A549 (cell line): ENCODE data around the gene TBC1D20. TPM values are rescaled to one million over a fixed set of nuclear protein-coding genes. Genes with fewer than 3 reads are reported as not detected.

ENCODE experiments used
- ATAC-seq, 2 experiments: fragments of 200-7000 bp in 1 of 2; fragments of >200 bp in 1 of 2; cut with Nextera tagmentation in 1 of 2; cut with Tn5 transposase in 1 of 2; 3 replicates each; pipeline versions ENCODE4 v1.8.0 to v1.9.1; 2018 to 2020; ENCODE audit warnings: mild to moderate bottlenecking in 1 of 2, moderate library complexity in 1 of 2
- CTCF ChIA-PET: fragments of 300-600 bp; sonication (Branson Sonifier 250); formaldehyde crosslinking; extraction: SDS; loops from one replicate; lab custom pipeline; 2021; ENCODE audit warnings: antibody characterized with exemption, inconsistent platforms; lab: Yijun Ruan, JAX
- POLR2A ChIA-PET: fragments of 350-600 bp; formaldehyde crosslinking; extraction: SDS; loops from one replicate; lab custom pipeline; 2021; ENCODE audit warnings: antibody characterized with exemption, inconsistent platforms; lab: Yijun Ruan, JAX
- DNase-seq, 2 experiments: peaks; one replicate each; pipeline versions ENCODE4 v3.0.0 to v3.0.0-alpha.2; 2011 to 2016; ENCODE audit warnings: low read depth in 1 of 2, low spot score in 1 of 2
- FAIRE-seq: peaks from 2 replicates; lab custom pipeline; 2011; peaks lifted over from hg19 to GRCh38; lab: Jason Lieb, UNC
- H3K27ac ChIP-seq, 2 experiments: fragments of >200 bp; sonication (Bioruptor Twin); formaldehyde crosslinking; 3 replicates each; pipeline ENCODE4 v1.5.1; 2016 to 2017
- H3K4me1 ChIP-seq: fragments of >200 bp; sonication (Bioruptor Twin); formaldehyde crosslinking; 3 replicates; pipeline ENCODE4 v1.6.1; 2016
- H3K4me2 ChIP-seq: fragments of >200 bp; sonication (Bioruptor Twin); formaldehyde crosslinking; 3 replicates; pipeline ENCODE4 v1.6.1; 2016
- H3K4me3 ChIP-seq: fragments of >200 bp; sonication (Bioruptor Twin); formaldehyde crosslinking; 3 replicates; pipeline ENCODE4 v1.5.1; 2016
- H3K9me3 ChIP-seq: fragments of >200 bp; sonication (Bioruptor Twin); formaldehyde crosslinking; 3 replicates; pipeline ENCODE4 v1.6.1; 2016
- ATOH8 ChIP-seq: fragments of 250-450 bp; sonication (Bioruptor Pico); IDR thresholded peaks from 2 replicates; pipeline ENCODE4 v1.5.0; 2020; ENCODE audit warnings: low read depth, mild to moderate bottlenecking, moderate library complexity
- BHLHE40 ChIP-seq: IDR thresholded peaks from 2 replicates; pipeline ENCODE4 v1.6.1; 2012; ENCODE audit warnings: low read depth, low read length, inconsistent platforms
- CBX8 ChIP-seq: fragments of 200-600 bp; sonication (generic); IDR thresholded peaks from 2 replicates; pipeline ENCODE4 v1.6.1; 2016
- CHD2 ChIP-seq: fragments of 150-350 bp; IDR thresholded peaks from 2 replicates; pipeline ENCODE4 v1.6.1; 2014; ENCODE audit warnings: low read length; ENCODE audit not compliant: partially characterized antibody
- CHD4 ChIP-seq: fragments of 200-600 bp; sonication (generic); IDR thresholded peaks from 2 replicates; pipeline ENCODE4 v1.6.1; 2016; ENCODE audit warnings: antibody characterized with exemption, mild to moderate bottlenecking, borderline replicate concordance
- EP300 ChIP-seq, 2 experiments: fragments of >200 bp; sonication (Bioruptor Twin); formaldehyde crosslinking; IDR thresholded peaks; 2 replicates in 1 of 2; 3 replicates in 1 of 2; pipeline ENCODE4 v1.6.1; 2016 to 2017
- ESRRA ChIP-seq: fragments of 150-350 bp; IDR thresholded peaks from 2 replicates; pipeline ENCODE4 v1.6.1; 2014; ENCODE audit warnings: mild to moderate bottlenecking, low read length, borderline replicate concordance
- GATA3 ChIP-seq: IDR thresholded peaks from 2 replicates; pipeline ENCODE4 v1.6.1; 2012; ENCODE audit warnings: borderline replicate concordance
- HEYL ChIP-seq: fragments of 250-450 bp; sonication (Bioruptor Pico); IDR thresholded peaks from 2 replicates; pipeline ENCODE4 v1.8.0; 2021; ENCODE audit warnings: mild to moderate bottlenecking, moderate library complexity
- HOXA7 ChIP-seq: fragments of 250-450 bp; sonication (Bioruptor Pico); IDR thresholded peaks from 2 replicates; pipeline ENCODE4 v1.5.0; 2020; ENCODE audit warnings: mild to moderate bottlenecking, moderate library complexity
- HOXB13 ChIP-seq: fragments of 250-450 bp; sonication (Bioruptor Pico); IDR thresholded peaks from 2 replicates; pipeline ENCODE4 v1.5.0; 2020; ENCODE audit warnings: low read depth, mild to moderate bottlenecking, moderate library complexity
- JUN ChIP-seq, 2 experiments: fragments of >200 bp; sonication (Bioruptor Twin); formaldehyde crosslinking; IDR thresholded peaks; 2 replicates in 1 of 2; 3 replicates in 1 of 2; pipeline ENCODE4 v1.6.1; 2016 to 2017
- JUNB ChIP-seq: fragments of >200 bp; sonication (Bioruptor Twin); formaldehyde crosslinking; IDR thresholded peaks from 2 replicates; pipeline ENCODE4 v1.6.1; 2016
- KDM1A ChIP-seq: fragments of 200-600 bp; sonication (generic); IDR thresholded peaks from 2 replicates; pipeline ENCODE4 v1.6.1; 2016; ENCODE audit warnings: low read depth, mild to moderate bottlenecking
- MAZ ChIP-seq: fragments of 150-350 bp; IDR thresholded peaks from 2 replicates; pipeline ENCODE4 v1.6.1; 2014; ENCODE audit warnings: antibody characterized with exemption, low read depth, low read length, borderline replicate concordance
- MYC ChIP-seq: IDR thresholded peaks from 2 replicates; pipeline ENCODE4 v1.6.1; 2012; ENCODE audit warnings: mild to moderate bottlenecking, inconsistent platforms, low read length, improper control_type of control experiment, borderline replicate concordance
- NPAS2 ChIP-seq: fragments of 250-450 bp; sonication (Bioruptor Pico); IDR thresholded peaks from 2 replicates; pipeline ENCODE4 v1.8.0; 2022; ENCODE audit warnings: mild to moderate bottlenecking, moderate library complexity, borderline replicate concordance
- NR3C1 ChIP-seq: fragments of >200 bp; sonication (Bioruptor Twin); formaldehyde crosslinking; IDR thresholded peaks from 3 replicates; pipeline ENCODE4 v1.6.1; 2017
- PHF8 ChIP-seq: fragments of 200-600 bp; sonication (generic); IDR thresholded peaks from 2 replicates; pipeline ENCODE4 v1.6.1; 2016; ENCODE audit warnings: low read depth, mild to moderate bottlenecking, antibody characterized with exemption, moderate library complexity, borderline replicate concordance
- POLR2A ChIP-seq: IDR thresholded peaks from 2 replicates; pipeline ENCODE4 v1.6.1; 2012; ENCODE audit warnings: mild to moderate bottlenecking, low read length
- RARB ChIP-seq: fragments of 250-450 bp; sonication (Bioruptor Pico); IDR thresholded peaks from 2 replicates; pipeline ENCODE4 v1.8.0; 2021; ENCODE audit warnings: mild to moderate bottlenecking, moderate library complexity
- RCOR1 ChIP-seq: fragments of 150-350 bp; IDR thresholded peaks from 2 replicates; pipeline ENCODE4 v1.6.1; 2014; ENCODE audit warnings: antibody characterized with exemption, low read length, low read depth
- REST ChIP-seq: fragments of 200-600 bp; sonication (generic); IDR thresholded peaks from 2 replicates; pipeline ENCODE4 v1.6.1; 2016; ENCODE audit warnings: antibody characterized with exemption, mild to moderate bottlenecking, moderate library complexity
- RNF2 ChIP-seq: fragments of 200-600 bp; sonication (generic); IDR thresholded peaks from 2 replicates; pipeline ENCODE4 v1.6.1; 2016; ENCODE audit warnings: low read depth, mild to moderate bottlenecking, antibody characterized with exemption, moderate library complexity, borderline replicate concordance
- WGBS: methylation state at CpG from one replicate; pipeline ENCODE4 v1.1.6; 2017; ENCODE audit errors: missing lambda C conversion rate; 5-methylcytosine and 5-hydroxymethylcytosine counted together
- polyA plus RNA-seq, 4 experiments: library from polyadenylated mRNA; depleted of rRNA in 3 of 4; stranded (reverse); fragments of >200 nt; fragmentation: RNase III in 1 of 4; extraction: RNeasy Plus Mini Kit Qiagen cat#74134 plus additional on column Dnase treatment in 1 of 4; gene quantifications; 2 replicates in 3 of 4; 3 replicates in 1 of 4; pipeline ENCODE4 v1.2.3, GENCODE V29; 2011 to 2017
- TF ChIP-seq, protein P1 (sequence below): fragments of >200 bp; sonication (Bioruptor Twin); formaldehyde crosslinking; IDR thresholded peaks from 3 replicates; pipeline ENCODE4 v1.5.1; 2016
- TF ChIP-seq, protein P2 (sequence below): IDR thresholded peaks from 2 replicates; pipeline ENCODE4 v1.6.1; 2012
- TF ChIP-seq, protein P3 (sequence below): IDR thresholded peaks from 2 replicates; pipeline ENCODE4 v1.6.1; 2012; ENCODE audit warnings: low read depth, borderline replicate concordance
- TF ChIP-seq, protein P4 (sequence below): fragments of 450-650 bp; IDR thresholded peaks from 2 replicates; pipeline ENCODE4 v1.6.1; 2014; ENCODE audit warnings: antibody characterized with exemption

Gene TBC1D20
- polyA plus RNA-seq, 2 of the 4 experiments (the other 2 are of a cell fraction), result 28.0 to 43.4 TPM

- DNase-seq (no peak), FAIRE-seq (no peak), ATAC-seq (no peak)
- ChIA-PET POLR2A (no interaction called here), CTCF (interaction anchor here (0.8 to 5.3 kb wide), 15 partner anchors 11 to 259 kb away, joined by 3 to 71 read pairs (median 4); no protein-coding TSS in a partner anchor)
- no peak for TF ChIP-seq MYC
- TF ChIP-seq, protein P1, sequence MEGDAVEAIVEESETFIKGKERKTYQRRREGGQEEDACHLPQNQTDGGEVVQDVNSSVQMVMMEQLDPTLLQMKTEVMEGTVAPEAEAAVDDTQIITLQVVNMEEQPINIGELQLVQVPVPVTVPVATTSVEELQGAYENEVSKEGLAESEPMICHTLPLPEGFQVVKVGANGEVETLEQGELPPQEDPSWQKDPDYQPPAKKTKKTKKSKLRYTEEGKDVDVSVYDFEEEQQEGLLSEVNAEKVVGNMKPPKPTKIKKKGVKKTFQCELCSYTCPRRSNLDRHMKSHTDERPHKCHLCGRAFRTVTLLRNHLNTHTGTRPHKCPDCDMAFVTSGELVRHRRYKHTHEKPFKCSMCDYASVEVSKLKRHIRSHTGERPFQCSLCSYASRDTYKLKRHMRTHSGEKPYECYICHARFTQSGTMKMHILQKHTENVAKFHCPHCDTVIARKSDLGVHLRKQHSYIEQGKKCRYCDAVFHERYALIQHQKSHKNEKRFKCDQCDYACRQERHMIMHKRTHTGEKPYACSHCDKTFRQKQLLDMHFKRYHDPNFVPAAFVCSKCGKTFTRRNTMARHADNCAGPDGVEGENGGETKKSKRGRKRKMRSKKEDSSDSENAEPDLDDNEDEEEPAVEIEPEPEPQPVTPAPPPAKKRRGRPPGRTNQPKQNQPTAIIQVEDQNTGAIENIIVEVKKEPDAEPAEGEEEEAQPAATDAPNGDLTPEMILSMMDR, result no peak
- no peak for TF ChIP-seq HOXB13 (CRISPR knock-in tag)
- TF ChIP-seq, protein P2, sequence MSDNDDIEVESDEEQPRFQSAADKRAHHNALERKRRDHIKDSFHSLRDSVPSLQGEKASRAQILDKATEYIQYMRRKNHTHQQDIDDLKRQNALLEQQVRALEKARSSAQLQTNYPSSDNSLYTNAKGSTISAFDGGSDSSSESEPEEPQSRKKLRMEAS, result no peak
- no peak for TF ChIP-seq HEYL (CRISPR knock-in tag)
- TF ChIP-seq PHF8, result no peak
- no peak for TF ChIP-seq RNF2
- no peak for TF ChIP-seq KDM1A
- TF ChIP-seq MAZ, result no peak
- TF ChIP-seq NR3C1, result no peak
- TF ChIP-seq, protein P3, sequence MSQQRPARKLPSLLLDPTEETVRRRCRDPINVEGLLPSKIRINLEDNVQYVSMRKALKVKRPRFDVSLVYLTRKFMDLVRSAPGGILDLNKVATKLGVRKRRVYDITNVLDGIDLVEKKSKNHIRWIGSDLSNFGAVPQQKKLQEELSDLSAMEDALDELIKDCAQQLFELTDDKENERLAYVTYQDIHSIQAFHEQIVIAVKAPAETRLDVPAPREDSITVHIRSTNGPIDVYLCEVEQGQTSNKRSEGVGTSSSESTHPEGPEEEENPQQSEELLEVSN, result no peak
- TF ChIP-seq GATA3, result no peak
- no peak for TF ChIP-seq REST
- TF ChIP-seq POLR2A, result no peak
- TF ChIP-seq CHD2, result no peak
- no peak for TF ChIP-seq HOXA7 (CRISPR knock-in tag)
- no peak for TF ChIP-seq JUN (IDR thresholded peaks at IDR 0.05)
- H3K27ac ChIP-seq, result no peak overlapping the region
- peaks cover 10% of the 10 kb centered on the region; the same call in 2 of the 3 replicates for H3K4me1 ChIP-seq
- H3K4me3 ChIP-seq, result no peak overlapping the region
- 85% methylated on average over 3 of the region's 3 CpGs for WGBS
- H3K4me2 ChIP-seq, result no peak overlapping the region
- H3K9me3 ChIP-seq, result no peaks in the 10 kb centered on the region
These were observed 17.7 kb upstream of the TBC1D20 start for GRCh38 chr20:480044-480443.

DNA sequence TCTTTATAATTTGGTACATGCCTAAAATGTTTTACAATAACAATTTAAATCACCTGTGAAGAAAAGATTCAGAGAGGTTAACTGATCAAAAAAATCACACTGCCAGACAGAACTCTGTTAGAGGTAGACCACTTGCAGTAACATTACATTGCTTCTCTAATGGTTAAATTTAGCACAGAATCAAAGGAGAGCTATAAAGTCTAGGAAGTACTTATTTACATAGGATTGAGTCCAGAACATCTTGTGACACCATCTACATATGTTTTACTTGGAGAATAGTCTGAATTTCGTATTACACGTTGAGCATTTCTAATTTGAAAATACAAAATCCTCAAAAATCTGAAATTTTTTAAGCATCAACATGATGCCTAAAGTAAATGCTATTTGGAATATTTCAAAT lies 17.2 kb upstream of the TBC1D20 start:
- DNase-seq (no peak), ATAC-seq (no peak; a peak in 1 of 6 replicates), FAIRE-seq (no peak)
- ChIA-PET CTCF (interaction anchor here (0.7 to 5.3 kb wide), 25 partner anchors 8 to 259 kb away, joined by 3 to 71 read pairs (median 4); no protein-coding TSS in a partner anchor), POLR2A (no interaction called here)
- no peak overlapping the region for H3K4me2 ChIP-seq
- no peak overlapping the region for H3K27ac ChIP-seq
- H3K9me3 ChIP-seq, result no peaks in the 10 kb centered on the region
- H3K4me3 ChIP-seq, result no peak overlapping the region
- WGBS, result 85% methylated on average over 2 of the region's 2 CpGs
- H3K4me1 ChIP-seq, result peaks cover 10% of the 10 kb centered on the region; the same call in 2 of the 3 replicates
- TF ChIP-seq EP300 (IDR thresholded peaks at IDR 0.05) (no peak), POLR2A (no peak), JUNB (no peak), CHD4 (no peak), CBX8 (no peak), KDM1A (no peak), RCOR1 (no peak), RARB (no peak), BHLHE40 (no peak), NPAS2 (no peak), ATOH8 (CRISPR knock-in tag) (no peak), ESRRA (no peak)
- TF ChIP-seq, protein P4, sequence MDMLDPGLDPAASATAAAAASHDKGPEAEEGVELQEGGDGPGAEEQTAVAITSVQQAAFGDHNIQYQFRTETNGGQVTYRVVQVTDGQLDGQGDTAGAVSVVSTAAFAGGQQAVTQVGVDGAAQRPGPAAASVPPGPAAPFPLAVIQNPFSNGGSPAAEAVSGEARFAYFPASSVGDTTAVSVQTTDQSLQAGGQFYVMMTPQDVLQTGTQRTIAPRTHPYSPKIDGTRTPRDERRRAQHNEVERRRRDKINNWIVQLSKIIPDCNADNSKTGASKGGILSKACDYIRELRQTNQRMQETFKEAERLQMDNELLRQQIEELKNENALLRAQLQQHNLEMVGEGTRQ, result no peak
- TF ChIP-seq, protein P2, result no peak
- TF ChIP-seq, protein P1, result no peak
